RWPE1 (cell line): ENCODE measurements around the gene STXBP6.
A peak's percentile ranks its signal among the peaks of the same experiment; 100 is the strongest.

Experiments
- CTCF ChIA-PET: fragments of 350-600 bp; sonication (Branson Sonifier 250); formaldehyde crosslinking; extraction: SDS; loops from one replicate; lab custom pipeline; 2021; lab: Yijun Ruan, JAX
- POLR2A ChIA-PET: fragments of 400-600 bp; formaldehyde crosslinking; extraction: SDS; loops from one replicate; lab custom pipeline; 2020; ENCODE audit warnings: antibody characterized with exemption; ENCODE audit not compliant: low non-redundant PET; lab: Yijun Ruan, JAX
- DNase-seq: peaks from one replicate; pipeline ENCODE4 v3.0.0; 2012; ENCODE audit warnings: low spot score
- H3K27ac ChIP-seq: fragments of 450-650 bp; 2 replicates; pipeline ENCODE4 v1.5.1; 2017
- CTCF ChIP-seq: fragments of 450-650 bp; conservative IDR thresholded peaks from 2 replicates; pipeline ENCODE4 v1.5.1; 2017; ENCODE audit warnings: low read depth, mild to moderate bottlenecking

STXBP6 gene

GRCh38 chr14:25049568-25050268 lies at the start of gene STXBP6:
Gene STXBP6, minus strand, starts transcription at chr14:25050147. Its CDS starts 75,329 bp downstream, at chr14:24974818.
- ChIA-PET CTCF (interaction anchor here (0.6 kb wide), 1 partner anchor 21 kb away, joined by 3 read pairs; no protein-coding TSS in a partner anchor), POLR2A (no interaction called here)
- no peak for TF ChIP-seq CTCF
- DNase-seq, result peak; percentile 20
- H3K27ac ChIP-seq, result no peak within 1 kb of the TSS

DNA sequence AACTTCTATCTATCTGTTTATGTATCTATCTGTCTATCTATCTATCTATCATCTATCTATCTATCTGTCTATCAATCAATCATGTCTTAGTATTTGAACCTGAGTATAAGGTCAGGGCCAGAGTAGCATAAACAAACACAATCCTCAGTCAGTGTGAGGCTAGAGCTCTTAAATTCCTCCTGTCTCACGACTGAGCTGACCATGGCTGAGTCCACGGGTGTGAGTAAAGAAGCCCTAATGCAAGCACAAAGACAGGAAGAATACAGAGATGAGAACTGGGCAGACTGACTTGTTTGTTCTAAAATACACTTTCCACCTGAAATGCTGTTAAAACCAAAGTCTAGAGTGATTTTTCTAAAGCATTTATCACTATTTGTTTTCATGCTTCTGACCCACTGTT lies 47.2 kb upstream of the STXBP6 start:
- POLR2A ChIA-PET, result no interaction called here
- CTCF ChIA-PET, result interaction anchor here (1.5 kb wide), 1 partner anchor 35 kb away, joined by 3 read pairs; no protein-coding TSS in a partner anchor
- no peak for DNase-seq
- no peak overlapping the region for H3K27ac ChIP-seq
- no peak for TF ChIP-seq CTCF

GRCh38 chr14:25095736-25096437 lies 45.9 kb upstream of the STXBP6 start:
- DNase-seq, result no peak
- CTCF ChIA-PET, result interaction anchor here (1.5 kb wide), 1 partner anchor 36 kb away, joined by 3 read pairs; no protein-coding TSS in a partner anchor
- TF ChIP-seq CTCF, result no peak
- POLR2A ChIA-PET, result no interaction called here
- no peak overlapping the region for H3K27ac ChIP-seq

DNA sequence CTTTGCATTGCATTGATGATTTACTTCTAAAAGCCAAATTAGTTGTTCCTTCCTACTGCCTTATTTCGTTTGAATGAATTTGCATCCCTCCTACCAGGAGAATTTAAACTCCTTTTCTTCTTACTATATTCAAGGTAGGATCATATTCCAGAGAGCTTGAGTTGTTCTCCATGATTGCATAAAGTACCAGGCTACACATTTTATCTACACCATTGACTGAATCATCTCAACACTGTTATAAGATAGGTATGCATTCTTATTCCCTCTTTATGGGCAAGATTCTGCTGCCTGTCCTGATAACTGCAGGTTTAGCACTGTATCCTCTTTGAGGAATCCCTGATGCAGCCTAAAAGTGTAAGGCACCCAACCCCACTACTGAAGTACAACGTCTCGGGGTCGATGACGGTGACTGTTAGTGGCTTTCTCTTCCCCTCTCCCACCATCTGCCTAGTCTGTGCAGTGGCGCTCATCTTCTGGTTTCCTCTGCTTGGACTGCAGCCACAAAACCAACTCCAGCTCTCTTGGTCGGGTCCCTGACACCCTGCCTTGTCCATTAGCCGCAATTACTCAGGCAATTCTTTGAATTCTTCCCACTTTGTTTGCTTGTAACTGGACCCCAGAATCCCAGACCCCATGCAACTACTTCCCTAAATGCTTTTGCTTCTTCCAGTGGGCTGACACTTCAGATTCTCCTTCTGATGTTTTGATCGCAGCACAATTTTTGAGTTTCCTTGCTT lies 44.4 kb upstream of the STXBP6 start:
- no peak for TF ChIP-seq CTCF
- POLR2A ChIA-PET, result no interaction called here
- H3K27ac ChIP-seq, result no peak overlapping the region
- CTCF ChIA-PET, result no interaction called here
- DNase-seq, result no peak

DNA sequence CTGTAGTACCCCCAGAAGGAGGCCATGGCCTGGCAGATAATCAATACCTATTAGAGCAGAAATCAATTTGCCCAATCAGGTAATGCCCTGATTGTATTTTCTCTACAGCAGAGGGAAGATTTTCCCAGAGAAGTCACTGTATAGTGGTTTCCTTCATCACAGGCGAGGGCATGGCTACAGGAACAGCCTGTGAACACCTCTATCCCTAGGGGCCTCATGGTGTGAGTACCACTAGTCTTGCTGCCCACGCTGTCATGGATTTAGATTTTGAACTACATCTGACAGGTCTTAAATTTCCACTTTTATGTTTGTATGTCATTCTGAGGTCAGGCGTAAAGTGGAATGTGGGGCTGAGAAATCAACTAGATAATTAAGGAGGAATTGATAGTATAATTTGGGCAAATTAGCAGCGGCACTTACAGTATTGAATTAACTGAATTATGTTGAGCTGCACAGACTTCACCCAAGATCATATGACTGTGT lies 42.4 kb upstream of the STXBP6 start:
- H3K27ac ChIP-seq, result no peak overlapping the region
- ChIA-PET CTCF (no interaction called here), POLR2A (no interaction called here)
- no peak for DNase-seq
- no peak for TF ChIP-seq CTCF
